Central memory CD4-positive, alpha-beta T cell (primary cell): ENCODE data around the gene FBXL3.
"Not testable (repeated sequence)": the region's sequence is repeated elsewhere in the genome, so short reads cannot be mapped to it uniquely, and the experiment has no call there.

Source experiments
- DNase-seq: peaks from one replicate; pipeline ENCODE4 v3.0.0; 2022

Gene FBXL3

GRCh38 chr13:76982061-76982460, 44.9 kb downstream of the FBXL3 start:
- no peak for DNase-seq

DNA sequence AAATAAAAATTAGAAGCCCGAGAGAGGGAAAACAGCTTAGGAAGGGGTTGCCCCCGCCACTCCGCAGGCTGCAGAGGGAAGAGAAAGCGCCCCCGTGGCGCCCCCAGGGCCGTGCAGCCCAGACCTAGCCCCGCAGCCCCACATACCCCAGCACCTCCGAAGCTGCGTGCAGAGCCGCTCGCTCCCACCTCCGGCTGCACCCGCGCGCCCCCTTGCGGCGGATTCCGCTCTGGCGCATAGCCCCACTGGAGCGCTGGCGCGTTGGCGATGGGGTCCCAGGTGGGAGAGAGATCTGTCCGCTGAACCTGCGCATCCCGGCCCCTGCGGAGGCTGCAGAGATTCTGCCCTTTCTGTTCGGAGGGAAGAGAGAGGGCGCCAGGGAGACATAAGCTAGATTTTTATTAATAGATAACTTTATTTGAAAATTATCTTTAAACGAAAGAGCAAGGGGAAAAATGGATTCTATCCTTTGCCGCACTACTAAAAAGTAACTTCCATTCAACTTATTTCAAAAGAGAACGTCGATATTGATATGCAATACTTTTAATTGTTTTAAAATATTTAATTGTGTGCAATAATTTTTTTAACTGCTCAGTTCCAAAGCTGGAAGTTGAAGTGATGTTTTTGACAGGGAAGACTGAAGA, 46.8 kb downstream of the FBXL3 start:
- peak; percentile 72 for DNase-seq

- no peak for DNase-seq
Observed at GRCh38 chr13:76976929-76977328, 50.0 kb downstream of the FBXL3 start.

- DNase-seq, result peak; percentile 35
Observed at GRCh38 chr13:76976490-76976889, 50.5 kb downstream of the FBXL3 start.

GRCh38 chr13:76975863-76976262, 51.1 kb downstream of the FBXL3 start:
- no peak for DNase-seq

DNA sequence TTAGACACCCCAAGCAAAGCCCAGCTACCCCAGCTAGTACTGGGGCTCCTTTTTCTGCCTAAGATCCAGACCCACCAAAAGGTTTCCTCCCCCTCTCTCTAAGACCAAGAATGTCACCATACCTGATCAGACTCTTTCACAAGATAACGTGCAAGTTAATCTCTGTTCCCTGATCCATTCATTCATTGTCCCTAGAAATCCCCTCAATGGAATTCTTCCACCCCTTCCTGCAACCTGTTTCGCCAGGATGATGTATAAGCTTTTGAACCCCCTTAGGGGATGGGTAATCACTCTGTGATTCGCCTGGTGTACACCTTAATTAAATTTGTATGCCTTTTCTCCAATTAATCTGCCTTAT, 52.4 kb downstream of the FBXL3 start:
- no peak for DNase-seq

- no peak for DNase-seq
Observed at GRCh38 chr13:76973920-76974617, 52.9 kb downstream of the FBXL3 start.

GRCh38 chr13:76971851-76972829, 54.8 kb downstream of the FBXL3 start:
- no peak for DNase-seq

GRCh38 chr13:76971215-76971614, 55.7 kb downstream of the FBXL3 start:
- DNase-seq, result no peak

GRCh38 chr13:76969488-76970365, 57.2 kb downstream of the FBXL3 start:
- DNase-seq, result no peak

DNA sequence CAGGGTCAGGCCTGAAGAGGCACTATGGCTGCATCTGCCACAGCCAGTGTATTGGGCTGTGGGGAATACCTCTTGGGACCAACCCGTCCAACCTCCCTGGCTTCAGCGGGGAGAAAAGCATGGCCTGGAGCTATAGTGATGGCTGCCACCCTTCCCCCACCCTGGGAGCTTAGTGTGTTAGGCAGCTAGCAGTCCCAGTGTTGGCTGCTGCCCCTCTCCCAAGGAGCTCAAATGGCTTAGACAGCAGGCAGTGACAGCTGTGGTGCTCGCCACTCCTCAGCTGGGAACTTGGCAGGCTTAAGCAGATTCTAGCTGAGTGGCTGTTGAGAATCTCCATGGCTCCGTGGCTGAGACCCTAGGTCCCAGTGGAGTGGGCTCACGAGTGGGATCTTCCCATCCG, 58.9 kb downstream of the FBXL3 start:
- DNase-seq, result no peak

DNA sequence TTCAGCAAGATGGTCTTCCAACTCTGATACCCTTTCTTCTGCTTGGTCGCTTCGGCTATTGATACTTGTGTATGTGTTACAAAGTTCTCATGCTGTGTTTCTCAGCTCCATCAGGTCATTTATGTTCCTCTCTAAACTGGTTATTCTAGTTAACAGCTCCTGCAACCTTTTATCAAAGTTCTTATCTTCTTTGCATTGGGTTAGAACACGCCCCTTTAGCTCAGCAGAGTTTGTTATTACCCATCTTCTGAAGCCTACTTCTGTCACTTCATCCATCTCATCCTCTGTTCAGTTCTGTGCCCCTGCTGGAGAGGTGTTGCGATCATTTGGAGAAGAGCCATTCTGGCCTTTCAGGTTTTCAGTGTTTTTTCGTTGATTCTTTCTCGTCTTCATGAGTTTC, 59.9 kb downstream of the FBXL3 start:
- DNase-seq, result no peak

GRCh38 chr13:76965759-76966421, 61.1 kb downstream of the FBXL3 start:
- DNase-seq, result no peak

DNA sequence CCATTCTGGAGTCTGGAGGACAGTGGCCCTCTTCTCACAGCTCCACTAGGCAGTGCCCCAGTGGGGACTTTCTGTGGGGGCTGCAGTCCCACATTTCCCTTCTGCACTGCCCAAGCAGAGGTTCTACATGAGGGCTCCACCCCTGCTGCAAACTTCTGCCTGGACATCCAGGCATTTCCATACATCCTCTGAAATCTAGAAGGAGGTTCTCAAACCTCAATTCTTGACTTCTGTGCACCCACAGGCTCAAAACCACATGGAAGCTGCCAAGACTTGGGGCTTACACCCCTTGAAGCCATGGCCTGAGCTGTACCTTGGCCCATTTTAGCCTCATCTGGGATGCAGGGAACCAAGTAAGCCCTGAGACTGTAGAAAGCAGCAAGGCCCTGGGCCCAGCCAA, 67.2 kb downstream of the FBXL3 start:
- not testable (repeated sequence) for DNase-seq

DNA sequence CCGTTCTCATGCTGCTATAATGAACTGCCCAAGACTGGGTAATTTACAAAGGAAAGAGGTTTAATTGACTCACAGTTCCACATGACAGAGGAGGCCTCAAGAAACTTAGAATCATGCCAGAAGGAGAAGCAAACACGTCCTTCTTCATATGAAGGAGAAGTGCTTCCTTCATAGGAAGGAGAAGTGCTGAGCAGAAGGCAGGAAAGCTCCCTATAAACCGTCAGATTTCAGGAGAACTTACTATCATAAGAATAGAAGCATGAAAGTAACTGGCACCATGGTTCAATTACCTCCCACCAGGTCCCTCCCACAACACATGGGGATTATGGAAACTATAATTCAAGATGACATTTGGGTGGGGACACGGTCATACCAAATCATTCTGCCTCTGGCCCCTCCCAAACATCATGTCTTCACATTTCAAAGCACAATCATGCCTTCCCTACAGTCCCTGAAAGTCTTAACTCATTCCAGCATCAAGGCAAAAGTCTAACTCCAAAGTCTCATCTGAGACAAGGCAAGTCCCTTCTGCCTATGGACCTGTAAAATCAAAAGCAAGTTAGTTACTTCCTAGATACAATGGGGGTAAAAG, 68.0 kb downstream of the FBXL3 start:
- DNase-seq, result no peak

DNA sequence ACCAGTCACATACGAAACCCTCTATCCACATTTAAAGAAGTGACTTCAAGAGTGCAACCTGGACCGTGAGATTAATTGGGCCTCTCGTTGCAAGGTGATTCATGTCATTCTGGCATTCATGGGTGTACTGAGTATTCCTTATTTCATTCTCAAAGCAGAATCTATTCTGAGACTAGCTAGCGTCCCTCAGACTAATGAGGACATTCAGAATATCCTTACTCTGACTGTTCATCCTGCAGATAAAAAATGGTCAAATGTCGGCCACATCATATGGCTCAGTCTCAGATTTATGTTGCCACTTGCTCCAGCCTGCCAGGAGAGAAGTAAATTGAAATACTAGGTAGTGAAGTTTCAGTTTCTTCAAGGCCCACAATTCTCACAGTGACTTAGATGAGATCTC, 71.3 kb downstream of the FBXL3 start:
- DNase-seq, result no peak
